OCI-LY1 (cell line): Measurements from ENCODE around the gene CCBE1.

Source experiments
- CTCF ChIP-seq: fragments of 200-600 bp; sonication (generic), shearing (Covaris generic); IDR thresholded peaks from 2 replicates; pipeline ENCODE4 v1.5.1; 2017; ENCODE audit warnings: mild to moderate bottlenecking, antibody characterized with exemption, low read length, moderate library complexity, mixed read lengths
- EZH2 ChIP-seq: fragments of 200-600 bp; sonication (generic), shearing (Covaris generic); IDR thresholded peaks from 2 replicates; pipeline ENCODE4 v1.8.0; 2017; ENCODE audit warnings: borderline replicate concordance, mixed run types, mild to moderate bottlenecking, antibody characterized with exemption, low read length, moderate library complexity, mixed read lengths

- TF ChIP-seq CTCF (no peak), EZH2 (no peak)
Measured at GRCh38 chr18:59455728-59456276, 241.4 kb downstream of the CCBE1 start.
